GM18511 (cell line): ENCODE data around the gene SLC39A5.
"Not testable (repeated sequence)": the region's sequence is repeated elsewhere in the genome, so short reads cannot be mapped to it uniquely, and the experiment has no call there.

Experiments used
- ATAC-seq: cut with Tn5 transposase; IDR thresholded peaks from one replicate; pipeline ENCODE4 v1.9.1; 2021; ENCODE audit warnings: mild to moderate bottlenecking, moderate library complexity; ENCODE audit not compliant: unreplicated experiment

The SLC39A5 gene

DNA sequence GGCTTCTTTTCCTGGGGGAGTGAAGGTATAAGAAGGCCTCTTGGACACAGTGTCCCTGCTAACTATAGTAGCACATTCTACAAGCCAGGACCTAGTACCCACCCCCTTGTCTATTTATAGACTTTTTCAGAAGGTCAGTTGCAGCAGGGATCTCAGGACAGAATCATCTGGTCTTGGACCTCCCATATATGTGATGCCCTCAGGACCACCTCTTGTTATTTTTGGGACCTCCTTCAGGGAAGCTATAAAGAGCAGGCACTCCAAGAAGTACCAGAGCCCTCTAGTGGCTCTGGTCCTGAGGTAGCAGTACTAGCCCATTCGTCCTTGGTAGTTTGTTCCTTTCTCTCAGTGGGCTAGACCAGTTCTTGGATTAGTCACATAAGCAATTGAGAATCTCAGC, 41.2 kb downstream of the SLC39A5 start:
- ATAC-seq = no peak

GRCh38 chr12:56272468-56272867, 42.6 kb downstream of the SLC39A5 start:
- ATAC-seq = not testable (repeated sequence)

- no peak for ATAC-seq
Measured at GRCh38 chr12:56274299-56274698, 44.4 kb downstream of the SLC39A5 start.

GRCh38 chr12:56278905-56279304, 49.1 kb downstream of the SLC39A5 start:
- no peak for ATAC-seq

- no peak for ATAC-seq
Measured at GRCh38 chr12:56280849-56281248, 51.0 kb downstream of the SLC39A5 start.

DNA sequence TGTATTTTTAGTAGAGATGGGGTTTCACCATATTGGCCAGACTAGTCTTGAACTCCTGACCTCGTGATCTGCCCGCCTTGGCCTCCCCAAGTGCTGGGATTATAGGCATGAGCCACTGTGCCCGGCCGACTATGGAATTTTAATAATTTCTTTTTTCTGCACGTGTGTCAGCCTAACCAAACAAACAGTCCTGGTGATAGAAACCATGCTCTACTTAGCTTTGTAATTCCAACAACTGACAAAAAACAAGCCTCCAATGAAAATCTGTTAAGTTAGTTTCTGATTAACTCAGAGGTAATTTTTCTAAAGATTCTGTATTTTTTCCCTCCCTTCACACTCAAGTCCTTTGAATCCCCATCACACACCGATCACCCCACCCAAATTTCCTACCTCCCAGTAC, 52.2 kb downstream of the SLC39A5 start:
- no peak for ATAC-seq

- ATAC-seq = no peak
Measured at GRCh38 chr12:56282579-56282978, 52.7 kb downstream of the SLC39A5 start.

GRCh38 chr12:56284263-56284662, 54.4 kb downstream of the SLC39A5 start:
- ATAC-seq = not testable (repeated sequence)

GRCh38 chr12:56286044-56286830, 56.4 kb downstream of the SLC39A5 start:
- no peak for ATAC-seq
